Right ventricle myocardium superior (tissue), 1 donor: ENCODE measurements around the gene TBCEL. TPM values are rescaled to one million over a fixed set of nuclear protein-coding genes. Genes with fewer than 3 reads are reported as not detected.
A peak's percentile ranks its signal among the peaks of the same experiment; 100 is the strongest.

Source experiments
- ATAC-seq: fragments of 200-7000 bp; cut with Tn5 transposase; one replicate; pipeline ENCODE4 v1.9.1; 2020; ENCODE audit warnings: mild to moderate bottlenecking; ENCODE audit not compliant: poor library complexity
- DNase-seq: peaks from one replicate; pipeline ENCODE4 v3.0.0-alpha.2; 2020
- intact Hi-C: fragments of 100-400 bp; cut with DNase I; formaldehyde crosslinking; loops from one replicate; pipeline ENCODE4 v1.11.2; 2022
- long read RNA-seq: library from polyadenylated mRNA; unstranded; transcript quantifications from one replicate; pipeline ENCODE4 v2.0.0, GENCODE V29; 2021
- total RNA-seq: library from RNA; stranded (reverse); fragmentation: NEBNext Ultra II Directional; extraction: Animal tissue kit (Norgen Biotek cat#: 25700); gene quantifications from one replicate; pipeline ENCODE4 v1.2.1, GENCODE V29; 2021
- donor health status: DM: no; HTN: yes; CAD: no; lungs with severe emphysema.

The TBCEL gene
- 21.1 TPM for total RNA-seq
- long read RNA-seq, full-length matches to known transcripts, result 6 of 9 reads
- long read RNA-seq, partial matches to known transcripts, result 0 of 9 reads
- long read RNA-seq, other reads (novel, unspliced or antisense), result 3 of 9 reads

DNA sequence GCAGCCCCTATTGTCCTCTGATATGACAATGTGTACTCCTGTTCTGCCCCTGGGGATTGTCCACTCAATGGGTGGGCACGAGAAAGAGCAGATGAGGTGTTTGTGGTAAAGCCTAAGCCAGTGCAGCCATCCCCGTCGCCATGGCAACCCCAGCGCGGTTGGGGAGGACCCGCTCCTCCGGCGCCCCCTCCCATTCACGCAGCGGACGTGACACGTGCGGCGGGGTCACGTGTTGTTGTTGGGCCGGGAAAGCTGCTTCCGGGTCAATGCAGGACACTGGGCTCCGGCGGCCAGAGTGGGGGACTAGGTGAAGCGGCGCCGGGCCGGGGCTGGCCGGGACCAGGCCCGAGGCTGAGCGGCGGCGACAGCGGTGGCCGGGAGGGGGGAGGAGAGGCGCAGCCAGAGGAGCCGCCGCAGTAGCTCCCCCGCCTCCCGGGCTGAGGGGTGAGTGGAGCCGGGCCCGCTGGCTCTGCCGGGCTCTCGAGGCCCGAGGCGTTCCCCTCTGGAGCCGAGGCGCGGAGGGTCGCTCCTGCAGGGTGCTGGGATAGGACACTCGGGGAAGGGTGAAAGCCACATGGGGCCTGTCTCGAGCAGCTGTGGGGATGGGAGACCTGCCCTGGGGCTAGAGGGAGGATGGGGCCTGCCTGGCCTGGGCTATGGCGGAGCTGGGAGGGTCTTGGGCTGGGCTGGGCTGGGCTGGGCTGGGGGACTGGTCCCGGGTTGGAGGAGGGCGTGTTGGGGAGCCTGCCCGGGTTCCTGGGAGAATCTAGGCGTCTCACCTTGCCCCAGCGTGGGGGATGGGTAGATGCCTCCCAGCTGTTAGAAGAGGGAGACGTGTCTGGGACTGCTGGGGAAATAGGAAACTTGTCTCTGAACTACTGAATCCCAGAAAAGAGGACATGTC is at the start of gene TBCEL:
Gene TBCEL (plus strand): TSS at position 255 of the 904 bp plus-strand sequence. CDS start 21,589 bp downstream, outside the sequence.
- ATAC-seq, result peak; percentile 91
- intact Hi-C loops, result no loop called here
- DNase-seq, result peak; percentile 94

DNA sequence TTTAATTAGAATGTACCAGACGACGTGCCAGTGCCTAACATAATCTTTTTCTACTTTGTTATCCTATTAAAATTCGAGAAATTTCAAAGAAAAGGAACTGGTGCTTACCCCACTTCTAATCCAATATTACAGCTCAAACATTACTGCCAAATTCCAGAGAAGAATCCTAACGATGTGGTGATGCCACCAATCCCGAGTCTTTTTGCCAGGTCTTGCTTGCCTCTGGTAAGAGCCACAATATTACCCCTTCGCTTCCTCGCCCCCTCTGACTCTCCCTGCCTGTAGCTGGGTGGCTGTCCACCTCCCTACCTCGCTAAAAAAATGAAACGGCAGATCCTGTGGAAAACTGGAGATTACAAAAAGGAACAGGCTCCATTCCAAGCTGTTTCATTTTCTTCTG is 49.4 kb upstream of the TBCEL start:
- intact Hi-C loops, result no loop called here
- ATAC-seq (no peak), DNase-seq (no peak)

DNA sequence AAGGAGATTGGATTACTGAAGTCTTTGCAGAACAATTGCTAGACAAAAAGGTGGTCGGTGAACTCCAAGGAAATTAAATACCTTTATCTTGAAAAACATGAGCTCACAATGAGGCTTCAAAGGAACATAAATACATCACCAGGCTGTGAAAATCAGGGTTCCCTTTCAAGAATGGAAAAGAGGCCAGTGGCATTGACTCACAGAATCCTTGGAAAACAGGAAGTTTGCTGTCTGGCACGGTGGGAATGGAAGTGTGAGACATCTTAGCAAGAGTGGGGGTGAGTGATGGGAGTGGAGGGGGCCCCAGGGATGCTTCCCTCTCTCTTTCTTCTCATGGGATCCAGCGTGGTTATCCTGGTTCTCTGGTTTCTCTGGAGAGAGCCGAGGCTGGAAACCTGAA is 48.9 kb upstream of the TBCEL start:
- intact Hi-C loops, result no loop called here
- ATAC-seq (no peak), DNase-seq (no peak)

GRCh38 chr11:120977266-120978137 is 46.4 kb upstream of the TBCEL start:
- DNase-seq (no peak), ATAC-seq (no peak)
- intact Hi-C loops, result no loop called here

GRCh38 chr11:120978701-120979100 is 45.2 kb upstream of the TBCEL start:
- intact Hi-C loops, result no loop called here
- peak; percentile 27 for ATAC-seq

GRCh38 chr11:120985718-120986569 is 38.0 kb upstream of the TBCEL start:
- DNase-seq (peak; percentile 61), ATAC-seq (peak; percentile 92)
- intact Hi-C loops, result no loop called here

More at GRCh38 chr11:120978701-120979100, 45.2 kb upstream of the TBCEL start:
- no peak for DNase-seq

GRCh38 chr11:120988603-120989002 is 35.3 kb upstream of the TBCEL start:
- DNase-seq, result no peak
- intact Hi-C loops, result no loop called here
- no peak for ATAC-seq

DNA sequence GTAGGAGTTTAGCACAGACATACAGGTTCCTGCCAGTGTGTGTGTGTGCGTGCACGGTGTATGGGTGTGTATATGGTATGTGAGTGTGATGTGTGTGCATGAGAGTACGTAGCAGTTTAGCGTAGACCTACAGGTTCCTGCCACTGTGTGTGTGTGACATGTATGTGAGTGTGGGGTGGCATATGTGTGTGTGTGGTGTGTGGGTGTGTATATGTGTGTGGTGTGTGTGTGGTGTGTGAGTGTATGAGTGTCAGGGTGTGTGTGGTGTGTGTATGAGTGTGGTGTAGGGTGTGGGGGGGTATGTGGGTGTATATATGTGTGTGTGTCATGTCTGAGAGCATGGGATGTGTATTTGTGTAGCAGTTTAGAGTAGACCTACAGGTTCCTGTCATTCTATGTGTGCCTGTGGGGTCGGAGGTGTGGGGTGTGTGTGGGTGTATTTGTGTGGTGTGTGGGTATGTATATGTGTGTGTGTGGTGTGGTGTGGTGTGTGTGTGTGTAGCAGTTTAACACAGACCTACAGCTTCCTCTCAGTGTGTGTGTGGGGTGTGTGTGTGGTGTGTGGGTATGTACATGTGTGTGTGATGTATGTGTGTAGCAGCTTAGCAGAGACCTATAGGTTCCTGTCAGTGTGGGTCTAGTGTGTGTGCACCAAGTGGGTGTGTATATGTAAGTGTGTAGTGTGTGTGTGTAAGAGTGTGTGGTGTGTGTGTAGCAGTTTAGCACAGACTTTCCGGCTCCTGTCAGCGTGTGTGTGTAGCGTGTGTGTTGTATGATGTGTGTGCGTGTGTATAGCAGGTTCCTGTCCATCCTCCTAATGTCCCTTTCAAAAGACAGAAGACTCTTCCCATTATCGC is 31.8 kb upstream of the TBCEL start:
- ATAC-seq (no peak), DNase-seq (no peak)
- intact Hi-C loops, result no loop called here

DNA sequence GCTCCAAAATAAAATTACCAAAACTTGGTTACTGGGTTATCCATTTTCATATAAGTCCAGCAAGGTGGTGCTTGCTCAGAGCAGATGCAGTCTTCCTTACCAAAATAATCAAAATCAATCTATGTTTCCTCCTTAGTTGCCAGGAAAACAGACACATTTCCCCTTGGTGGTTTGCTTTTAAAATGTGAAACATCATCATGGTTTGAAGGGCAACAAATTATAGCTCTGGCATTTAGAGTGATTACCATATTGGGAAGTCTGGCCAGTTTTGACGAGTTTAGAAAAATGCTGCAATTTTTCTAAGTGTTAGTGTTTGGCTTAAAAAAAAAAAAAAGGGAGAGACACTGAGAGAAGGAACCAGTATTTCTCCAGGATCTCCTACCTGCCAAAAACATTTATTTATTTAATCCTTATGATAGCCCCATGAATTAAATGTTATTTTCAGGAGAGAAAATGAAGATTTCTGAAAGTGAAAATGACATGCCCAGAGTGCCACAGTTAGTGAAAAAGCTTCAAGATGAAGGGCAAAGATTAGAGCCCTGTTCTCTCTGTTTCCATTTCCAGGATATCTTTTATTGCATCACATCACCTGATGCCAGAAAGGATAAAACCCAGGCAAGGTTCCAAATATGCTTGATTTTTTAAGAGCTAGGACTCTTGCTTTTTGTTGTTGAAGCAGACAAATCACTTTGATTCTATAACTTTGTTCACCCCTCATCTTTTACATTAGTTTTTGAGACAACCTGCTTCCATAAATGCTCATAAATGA is 29.6 kb upstream of the TBCEL start:
- ATAC-seq (no peak), DNase-seq (no peak)
- intact Hi-C loops, result no loop called here

DNA sequence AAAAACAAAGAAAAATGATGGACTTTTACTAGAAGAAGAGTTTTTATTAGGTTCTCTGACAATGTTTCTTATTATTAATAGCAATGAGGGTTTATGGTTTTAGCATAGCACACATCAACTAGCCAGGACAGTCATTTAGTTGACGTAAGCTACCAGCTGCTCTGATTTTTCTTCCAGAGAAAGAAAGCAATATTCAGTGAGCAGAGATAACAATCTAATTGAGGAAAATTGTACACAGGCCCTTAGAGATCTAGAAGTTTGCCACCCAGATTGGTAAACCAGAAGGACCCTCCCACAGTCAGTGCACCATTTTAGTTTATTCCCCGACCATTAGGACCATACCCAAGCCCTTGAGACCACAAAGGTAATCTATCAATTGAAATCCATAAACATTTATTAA is 28.7 kb upstream of the TBCEL start:
- intact Hi-C loops, result no loop called here
- ATAC-seq (no peak), DNase-seq (no peak)

DNA sequence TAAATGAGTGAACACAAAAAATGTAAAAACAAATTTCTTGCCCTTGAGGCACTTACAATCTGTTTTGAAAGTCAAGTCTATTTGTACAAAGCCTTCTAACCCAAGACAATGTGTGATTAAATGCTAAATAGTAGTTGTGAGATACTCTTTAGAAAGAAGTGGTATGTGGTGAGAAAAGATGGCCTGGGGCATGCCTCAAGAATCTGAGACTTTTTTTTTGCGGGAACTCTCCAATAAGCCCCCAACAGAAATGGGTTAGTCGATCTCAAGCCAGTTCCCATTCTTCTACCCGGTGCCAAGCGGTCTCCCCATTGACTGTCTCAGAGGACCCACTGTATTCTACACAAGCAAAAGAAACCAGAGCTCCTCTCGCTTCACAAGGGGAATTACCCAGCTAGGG is 26.9 kb upstream of the TBCEL start:
- no peak for ATAC-seq
- intact Hi-C loops, result no loop called here
- DNase-seq, result no peak

DNA sequence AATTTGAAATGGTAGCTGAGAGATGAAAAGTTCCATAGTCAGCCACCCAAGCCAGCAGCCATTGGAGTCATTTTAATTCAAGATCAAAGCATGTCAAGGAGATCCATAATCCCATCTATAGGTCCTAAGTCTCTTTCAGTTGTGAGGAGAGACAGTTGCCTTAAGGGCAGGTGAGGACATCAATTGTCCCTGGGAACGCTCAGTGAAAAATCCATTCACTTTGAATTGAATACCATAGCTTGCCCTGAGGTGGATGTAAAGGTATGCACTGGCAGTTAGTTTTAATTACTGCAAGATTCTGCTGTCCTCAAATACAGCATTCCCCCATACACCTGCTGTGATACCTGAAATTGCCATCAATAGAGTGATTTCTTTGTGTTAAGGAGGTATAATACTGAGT is 25.3 kb upstream of the TBCEL start:
- DNase-seq (no peak), ATAC-seq (no peak)
- intact Hi-C loops, result no loop called here

DNA sequence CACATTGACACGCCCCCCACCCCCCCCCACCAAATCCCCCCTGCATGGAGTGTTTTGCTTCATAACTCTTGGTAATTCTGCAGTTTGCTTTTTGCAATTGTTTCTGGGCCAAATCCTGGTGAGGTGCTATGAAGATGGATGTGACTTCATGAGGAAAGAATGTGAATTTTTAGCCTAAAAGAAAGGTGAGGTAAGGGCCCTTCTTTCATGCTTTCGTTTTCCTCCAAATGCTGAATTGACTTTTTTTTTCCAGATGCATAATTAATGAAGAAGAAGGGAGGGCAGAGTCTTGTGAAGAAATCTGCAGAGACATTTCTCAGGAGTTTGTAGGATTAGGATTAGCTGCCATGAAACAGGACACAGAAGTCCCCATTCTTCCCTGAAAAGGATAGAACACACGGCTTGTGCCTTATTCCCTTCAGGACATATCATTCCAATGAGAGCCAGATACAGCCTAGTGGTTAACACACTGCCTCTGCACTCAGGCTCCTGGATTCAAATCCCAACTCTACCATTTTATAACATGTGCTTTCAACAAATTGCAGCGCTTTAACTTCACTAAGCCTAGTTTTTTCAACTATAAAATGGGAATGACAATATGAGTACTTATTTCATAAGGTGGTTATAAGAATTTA is 19.6 kb upstream of the TBCEL start:
- ATAC-seq (no peak), DNase-seq (no peak)
- intact Hi-C loops, result no loop called here

DNA sequence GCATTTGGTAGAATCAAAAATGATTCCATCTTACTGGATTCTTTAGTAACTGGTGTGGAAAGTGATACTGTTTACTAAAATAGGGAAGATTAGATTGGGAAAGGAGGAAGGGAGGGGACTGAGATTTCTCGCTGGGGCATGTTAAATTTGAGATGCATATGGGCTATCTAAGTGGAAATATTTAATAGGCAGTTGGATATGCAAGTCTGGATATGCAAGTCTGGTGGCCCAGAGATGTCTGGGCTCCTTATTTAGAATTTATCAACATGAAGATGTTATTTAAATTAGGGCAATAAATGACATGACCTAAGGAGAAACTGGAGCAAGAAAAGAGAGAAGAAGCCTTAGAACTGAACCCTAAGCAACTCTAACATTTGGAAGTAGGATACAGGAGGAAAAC is 17.0 kb upstream of the TBCEL start:
- intact Hi-C loops, result no loop called here
- DNase-seq (no peak), ATAC-seq (no peak)

- ATAC-seq (no peak), DNase-seq (no peak)
- intact Hi-C loops, result no loop called here
Observed at GRCh38 chr11:121008551-121008950, 15.4 kb upstream of the TBCEL start.

GRCh38 chr11:121012091-121012490 is 11.8 kb upstream of the TBCEL start:
- ATAC-seq (no peak), DNase-seq (no peak)
- intact Hi-C loops, result no loop called here

DNA sequence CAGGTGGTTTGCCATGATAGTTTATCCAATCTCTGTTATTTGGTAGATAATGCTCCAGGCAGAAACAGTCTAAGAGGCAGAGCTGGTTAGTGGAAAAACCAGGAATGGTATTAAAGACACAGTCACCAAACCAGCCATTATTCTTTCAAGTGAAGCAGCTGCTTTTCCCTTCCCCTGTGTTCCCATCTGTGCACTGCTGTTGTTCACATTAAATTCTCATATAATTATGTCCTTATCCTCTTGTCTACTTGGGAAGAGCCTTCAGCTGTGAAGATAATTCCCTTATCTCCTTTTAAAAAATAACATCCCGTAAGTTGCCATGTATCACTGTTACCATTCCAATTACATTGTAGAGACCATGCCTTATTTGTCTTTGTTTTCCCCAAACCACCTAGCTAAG is 5.2 kb upstream of the TBCEL start:
- ATAC-seq (no peak), DNase-seq (no peak)
- intact Hi-C loops, result no loop called here
